PC-9 (cell line): ENCODE measurements around the gene MYH11.

Source experiments
- EZH2 ChIP-seq: fragments of 200-600 bp; sonication (generic); IDR thresholded peaks from 2 replicates; pipeline ENCODE4 v1.8.0; 2017; ENCODE audit warnings: antibody characterized with exemption, low read depth
- TF ChIP-seq, protein P1 (sequence below): fragments of 200-600 bp; sonication (generic); conservative IDR thresholded peaks from 2 replicates; pipeline ENCODE4 v1.6.1; 2017; ENCODE audit warnings: mixed run types, antibody characterized with exemption, mild to moderate bottlenecking, moderate library complexity

DNA sequence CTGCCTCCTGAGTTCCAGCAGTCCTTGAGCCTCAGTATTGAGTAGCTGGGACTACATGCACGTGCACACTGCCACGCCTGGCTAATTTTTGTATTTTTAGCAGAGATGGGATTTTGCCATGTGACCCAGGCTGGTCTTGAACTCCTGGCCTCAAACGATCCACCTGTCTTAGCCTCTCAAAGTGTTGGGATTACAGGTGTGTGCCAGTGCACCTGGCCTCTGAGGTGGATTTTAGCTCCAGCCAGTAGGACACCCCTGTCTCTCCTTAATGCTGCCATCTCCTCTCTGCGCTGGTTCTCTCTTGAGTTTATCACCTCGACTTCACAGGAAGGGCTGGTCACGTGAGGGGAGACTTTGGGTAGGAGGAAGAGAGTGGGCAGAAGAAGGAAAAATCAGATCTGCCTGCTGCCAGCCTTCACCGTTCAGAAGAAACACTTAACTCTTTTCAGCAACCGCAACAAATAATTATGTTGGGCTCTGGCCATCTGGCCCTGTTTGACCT lies 151.7 kb downstream of the MYH11 start:
- TF ChIP-seq, protein P1, sequence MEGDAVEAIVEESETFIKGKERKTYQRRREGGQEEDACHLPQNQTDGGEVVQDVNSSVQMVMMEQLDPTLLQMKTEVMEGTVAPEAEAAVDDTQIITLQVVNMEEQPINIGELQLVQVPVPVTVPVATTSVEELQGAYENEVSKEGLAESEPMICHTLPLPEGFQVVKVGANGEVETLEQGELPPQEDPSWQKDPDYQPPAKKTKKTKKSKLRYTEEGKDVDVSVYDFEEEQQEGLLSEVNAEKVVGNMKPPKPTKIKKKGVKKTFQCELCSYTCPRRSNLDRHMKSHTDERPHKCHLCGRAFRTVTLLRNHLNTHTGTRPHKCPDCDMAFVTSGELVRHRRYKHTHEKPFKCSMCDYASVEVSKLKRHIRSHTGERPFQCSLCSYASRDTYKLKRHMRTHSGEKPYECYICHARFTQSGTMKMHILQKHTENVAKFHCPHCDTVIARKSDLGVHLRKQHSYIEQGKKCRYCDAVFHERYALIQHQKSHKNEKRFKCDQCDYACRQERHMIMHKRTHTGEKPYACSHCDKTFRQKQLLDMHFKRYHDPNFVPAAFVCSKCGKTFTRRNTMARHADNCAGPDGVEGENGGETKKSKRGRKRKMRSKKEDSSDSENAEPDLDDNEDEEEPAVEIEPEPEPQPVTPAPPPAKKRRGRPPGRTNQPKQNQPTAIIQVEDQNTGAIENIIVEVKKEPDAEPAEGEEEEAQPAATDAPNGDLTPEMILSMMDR, result no peak
- no peak for TF ChIP-seq EZH2
